DOHH2 (cell line): ENCODE results near the gene PHOSPHO1.

ENCODE experiments used
- H3F3A ChIP-seq: fragments of 200-600 bp; sonication (generic), shearing (Covaris generic); 2 replicates; pipeline ENCODE4 v1.6.0; 2016; ENCODE audit warnings: antibody characterized with exemption, mild to moderate bottlenecking; ENCODE audit not compliant: control insufficient read depth, insufficient read depth
- H3K27ac ChIP-seq: fragments of 200-600 bp; sonication (generic); 2 replicates; pipeline ENCODE4 v1.5.1; 2014; ENCODE audit warnings: low read depth, mild to moderate bottlenecking, low read length, moderate library complexity
- H3K27me3 ChIP-seq: fragments of 200-600 bp; sonication (generic); 2 replicates; pipeline ENCODE4 v1.6.1; 2014; ENCODE audit warnings: mild to moderate bottlenecking, low read length, mixed read lengths; ENCODE audit not compliant: control insufficient read depth
- H3K36me3 ChIP-seq: fragments of 200-600 bp; sonication (generic); 2 replicates; pipeline ENCODE4 v1.6.1; 2014; ENCODE audit warnings: mild to moderate bottlenecking, low read length, moderate library complexity, mixed read lengths; ENCODE audit not compliant: control insufficient read depth
- H3K4me1 ChIP-seq: fragments of 200-600 bp; sonication (generic); 2 replicates; pipeline ENCODE4 v1.6.1; 2014; ENCODE audit warnings: mild to moderate bottlenecking, low read length, mixed read lengths; ENCODE audit not compliant: control insufficient read depth
- H3K4me2 ChIP-seq: fragments of 200-600 bp; sonication (generic); 2 replicates; pipeline ENCODE4 v1.6.0; 2014; ENCODE audit warnings: mild to moderate bottlenecking, low read length, moderate library complexity
- H3K4me3 ChIP-seq: fragments of 200-600 bp; sonication (generic); 2 replicates; pipeline ENCODE4 v1.5.1; 2014; ENCODE audit warnings: mild to moderate bottlenecking, low read length, mixed read lengths
- H3K79me2 ChIP-seq: fragments of 200-600 bp; sonication (generic); 2 replicates; pipeline ENCODE4 v1.6.1; 2014; ENCODE audit warnings: mild to moderate bottlenecking, low read length, mixed read lengths; ENCODE audit not compliant: control insufficient read depth
- H3K9me2 ChIP-seq: fragments of 200-600 bp; sonication (generic); replicated peaks from 2 replicates; pipeline ENCODE4 v1.6.1; 2014; ENCODE audit warnings: mild to moderate bottlenecking, low read length, mixed read lengths; ENCODE audit not compliant: control insufficient read depth
- H3K9me3 ChIP-seq: fragments of 200-600 bp; sonication (generic); 2 replicates; pipeline ENCODE4 v1.6.1; 2014; ENCODE audit warnings: antibody characterized with exemption, low read length, mixed read lengths; ENCODE audit not compliant: control insufficient read depth, insufficient read depth
- H4K20me1 ChIP-seq: fragments of 200-600 bp; sonication (generic); 2 replicates; pipeline ENCODE4 v1.6.0; 2014; ENCODE audit warnings: low read depth, mild to moderate bottlenecking, antibody characterized with exemption, low read length, moderate library complexity; ENCODE audit not compliant: control insufficient read depth, insufficient read depth
- EZH2phosphoT487 ChIP-seq: fragments of 200-600 bp; sonication (generic); IDR thresholded peaks from 2 replicates; pipeline ENCODE4 v1.6.1; 2017; ENCODE audit warnings: borderline replicate concordance, mild to moderate bottlenecking, antibody characterized with exemption, low read length, moderate library complexity, mixed read lengths
- TF ChIP-seq, protein P1 (sequence below): fragments of 200-600 bp; sonication (generic); IDR thresholded peaks from one replicate; pipeline ENCODE4 v1.5.1; 2014; ENCODE audit warnings: antibody characterized with exemption, mild to moderate bottlenecking, low read depth, low read length; ENCODE audit not compliant: poor library complexity, severe bottlenecking

Gene PHOSPHO1

GRCh38 chr17:49200423-49201083 lies 30.0 kb downstream of the PHOSPHO1 start:
- H3K79me2 ChIP-seq = no peaks in the 10 kb centered on the region
- no peaks in the 10 kb centered on the region for H3K9me3 ChIP-seq
- H3K4me3 ChIP-seq = no peak overlapping the region
- H3K9me2 ChIP-seq = no peaks in the 10 kb centered on the region
- H3K4me1 ChIP-seq = no peaks in the 10 kb centered on the region
- H4K20me1 ChIP-seq = no peaks in the 10 kb centered on the region
- H3F3A ChIP-seq = 0 out of 2 replicates have a peak, but pooled peaks cover 4% of the 10 kb centered on the region
- H3K36me3 ChIP-seq = no peaks in the 10 kb centered on the region
- H3K4me2 ChIP-seq = no peak overlapping the region
- H3K27me3 ChIP-seq = no peaks in the 10 kb centered on the region
- no peak for TF ChIP-seq EZH2phosphoT487
- TF ChIP-seq, protein P1, sequence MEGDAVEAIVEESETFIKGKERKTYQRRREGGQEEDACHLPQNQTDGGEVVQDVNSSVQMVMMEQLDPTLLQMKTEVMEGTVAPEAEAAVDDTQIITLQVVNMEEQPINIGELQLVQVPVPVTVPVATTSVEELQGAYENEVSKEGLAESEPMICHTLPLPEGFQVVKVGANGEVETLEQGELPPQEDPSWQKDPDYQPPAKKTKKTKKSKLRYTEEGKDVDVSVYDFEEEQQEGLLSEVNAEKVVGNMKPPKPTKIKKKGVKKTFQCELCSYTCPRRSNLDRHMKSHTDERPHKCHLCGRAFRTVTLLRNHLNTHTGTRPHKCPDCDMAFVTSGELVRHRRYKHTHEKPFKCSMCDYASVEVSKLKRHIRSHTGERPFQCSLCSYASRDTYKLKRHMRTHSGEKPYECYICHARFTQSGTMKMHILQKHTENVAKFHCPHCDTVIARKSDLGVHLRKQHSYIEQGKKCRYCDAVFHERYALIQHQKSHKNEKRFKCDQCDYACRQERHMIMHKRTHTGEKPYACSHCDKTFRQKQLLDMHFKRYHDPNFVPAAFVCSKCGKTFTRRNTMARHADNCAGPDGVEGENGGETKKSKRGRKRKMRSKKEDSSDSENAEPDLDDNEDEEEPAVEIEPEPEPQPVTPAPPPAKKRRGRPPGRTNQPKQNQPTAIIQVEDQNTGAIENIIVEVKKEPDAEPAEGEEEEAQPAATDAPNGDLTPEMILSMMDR = no peak
- H3K27ac ChIP-seq = no peak overlapping the region

GRCh38 chr17:49198211-49198610 lies 32.4 kb downstream of the PHOSPHO1 start:
- no peaks in the 10 kb centered on the region for H3K36me3 ChIP-seq
- peaks cover 14% of the 10 kb centered on the region for H3K4me1 ChIP-seq
- TF ChIP-seq, protein P1 = no peak
- no peak for TF ChIP-seq EZH2phosphoT487
- no peaks in the 10 kb centered on the region for H3K9me2 ChIP-seq
- H3K79me2 ChIP-seq = no peaks in the 10 kb centered on the region
- H3F3A ChIP-seq = peaks cover 10% of the 10 kb centered on the region; the same call in 1 of the 2 replicates
- H3K27ac ChIP-seq = no peak overlapping the region
- no peaks in the 10 kb centered on the region for H3K27me3 ChIP-seq
- H3K9me3 ChIP-seq = no peaks in the 10 kb centered on the region
- H4K20me1 ChIP-seq = no peaks in the 10 kb centered on the region
- no peak overlapping the region for H3K4me3 ChIP-seq
- H3K4me2 ChIP-seq = no peak overlapping the region

DNA sequence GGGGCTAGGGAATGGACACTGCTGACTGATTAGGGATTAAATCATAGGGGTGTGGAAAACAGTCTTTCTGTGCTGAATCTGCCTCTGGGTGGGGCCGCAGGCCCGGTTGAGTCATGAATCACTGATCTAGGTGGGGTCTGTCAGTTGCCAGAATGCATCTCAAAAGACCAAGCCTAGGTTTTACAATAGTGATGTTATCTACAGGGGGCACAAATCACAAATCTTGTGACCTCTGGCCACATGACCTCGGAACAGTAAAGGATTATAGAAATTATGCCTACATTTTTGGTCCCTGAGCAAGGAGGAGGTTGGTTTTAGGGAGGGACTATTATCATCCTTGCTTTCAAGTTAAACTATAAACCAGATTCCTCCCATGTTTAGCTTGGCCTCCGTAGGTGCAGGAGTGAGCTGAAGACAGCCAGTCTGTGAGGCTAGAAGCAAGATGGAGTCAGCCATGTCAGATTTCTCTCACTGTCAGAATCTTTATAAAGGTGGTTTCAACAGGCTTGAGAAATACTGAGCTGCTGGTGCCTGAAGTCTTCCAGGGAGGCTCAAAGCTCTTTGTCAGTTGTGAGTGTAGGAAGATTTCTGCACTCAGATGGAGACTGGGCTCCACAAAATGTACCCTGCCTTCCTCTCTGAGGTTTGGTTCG lies 33.1 kb downstream of the PHOSPHO1 start:
- peaks cover 10% of the 10 kb centered on the region; the same call in 1 of the 2 replicates for H3F3A ChIP-seq
- H3K4me3 ChIP-seq = no peak overlapping the region

More for the DNA sequence above, 33.1 kb downstream of the PHOSPHO1 start:
- H3K9me3 ChIP-seq = no peaks in the 10 kb centered on the region
- no peaks in the 10 kb centered on the region for H3K27me3 ChIP-seq
- no peaks in the 10 kb centered on the region for H3K79me2 ChIP-seq
- no peak for TF ChIP-seq EZH2phosphoT487
- TF ChIP-seq, protein P1 = no peak
- H3K4me1 ChIP-seq = peaks cover 16% of the 10 kb centered on the region
- H3K9me2 ChIP-seq = no peaks in the 10 kb centered on the region
- no peaks in the 10 kb centered on the region for H3K36me3 ChIP-seq
- no peak overlapping the region for H3K4me2 ChIP-seq
- no peaks in the 10 kb centered on the region for H4K20me1 ChIP-seq
- H3K27ac ChIP-seq = no peak overlapping the region
